Adrenal gland (tissue), 12 donors: Measurements from ENCODE around the gene RMND5A. TPM values are rescaled to one million over a fixed set of nuclear protein-coding genes. Genes with fewer than 3 reads are reported as not detected.

Source experiments
- DNase-seq, 7 donors: peaks; one replicate each; pipeline ENCODE4 v3.0.0-alpha.2; 2019 to 2020
- H3K27ac ChIP-seq, 5 donors: fragments of 200-600 bp; sonication (generic) in 4 of 5; 1 replicate in 3 of 5; 2 replicates in 2 of 5; pipeline versions ENCODE4 v1.5.1 to v1.8.0; 2016 to 2020; ENCODE audit warnings: mild to moderate bottlenecking in 1 of 5
- H3K27me3 ChIP-seq: fragments of 200-600 bp; 2 replicates; pipeline ENCODE4 v1.8.0; 2021
- H3K36me3 ChIP-seq, 2 donors: fragments of 200-600 bp; replicated peaks in 1 of 2; 1 replicate in 1 of 2; 2 replicates in 1 of 2; pipeline versions ENCODE4 v1.5.1 to v1.8.0; 2018 to 2022
- H3K4me1 ChIP-seq, 2 donors: fragments of 200-600 bp; replicated peaks in 1 of 2; 1 replicate in 1 of 2; 2 replicates in 1 of 2; pipeline versions ENCODE4 v1.5.1 to v1.8.0; 2018 to 2021
- H3K4me3 ChIP-seq, 4 donors: fragments of 200-600 bp; sonication (generic) in 3 of 4; one replicate each; pipeline ENCODE4 v1.5.1; 2016 to 2018
- H3K9me3 ChIP-seq, 3 donors: fragments of 200-600 bp; sonication (generic) in 1 of 3; replicated peaks in 1 of 3; 1 replicate in 2 of 3; 2 replicates in 1 of 3; pipeline versions ENCODE4 v1.5.1 to v1.8.0; 2016 to 2021
- CTCF ChIP-seq, 6 experiments: fragments of 450-650 bp in 4 of 6; fragments of 200-600 bp in 2 of 6; sonication (generic) in 1 of 6; IDR thresholded peaks; 1 replicate in 5 of 6; 2 replicates in 1 of 6; pipeline versions ENCODE4 v1.5.1 to v1.8.0; 2016 to 2021; ENCODE audit warnings: antibody characterized with exemption in 6 of 6, mild to moderate bottlenecking in 2 of 6, moderate library complexity in 1 of 6
- POLR2A ChIP-seq, 2 donors: fragments of 450-650 bp; IDR thresholded peaks; one replicate each; pipeline ENCODE4 v1.6.1; 2017; ENCODE audit warnings: antibody characterized with exemption in 2 of 2, mild to moderate bottlenecking in 2 of 2, moderate library complexity in 1 of 2
- WGBS, 4 donors: extraction: QIAGEN DNeasy Blood & Tissue Kit in 2 of 4; methylation state at CpG; one replicate each; pipeline versions ENCODE4 v1.1.5 to v1.1.7; 2013 to 2017; 5-methylcytosine and 5-hydroxymethylcytosine counted together
- intact Hi-C, 2 donors: fragments of 100-400 bp; cut with DNase I; formaldehyde crosslinking; loops; one replicate each; pipeline versions ENCODE4 v1.14.1 to v1.15.0; 2022 to 2023
- polyA plus RNA-seq, 3 donors: library from polyadenylated mRNA; stranded (reverse); fragments of 200-250 nt in 2 of 3; fragments of 350-450 nt in 1 of 3; fragmentation: Illumina TruSeq in 1 of 3; extraction: RNeasy Lipid Tissue Mini Kit (QIAGEN cat#74804) in 1 of 3; gene quantifications; one replicate each; pipeline ENCODE4 v1.2.3, GENCODE V29; 2013 to 2014
- total RNA-seq, 9 donors: library from RNA; depleted of rRNA in 4 of 9; stranded (reverse); fragments of >200 nt in 4 of 9; fragments of 120-200 nt in 1 of 9; fragmentation: NEBNext Ultra II Directional in 1 of 9; extraction: Animal tissue kit (Norgen Biotek cat#: 25700) in 1 of 9; gene quantifications; one replicate each; pipeline versions ENCODE4 v1.1.0 to v1.2.4, GENCODE V29; 2013 to 2023
- donor health status: healthy with polysubstance abuse.
- donor health status: Bipolar disorder and iron deficiency.
- donor health status: DM: yes; HTN: yes; CAD: no.
- donor health status: DM: no; HTN: no; CAD: no.
- donor health status: DM: no; HTN: no; CAD: no.
- donor health status: DM: yes; HTN: yes; CAD: no.

RMND5A gene
- total and polyA plus RNA-seq, 12 donors: 8.2 to 45.9 (median 34.1) TPM

- H3K36me3 ChIP-seq: no peaks in the 10 kb centered on the region
- no peak overlapping the region for H3K4me3 ChIP-seq
- intact Hi-C loops: no loop called here
- H3K27me3 ChIP-seq: no peaks in the 10 kb centered on the region
- no peak for TF ChIP-seq POLR2A (IDR thresholded peaks at IDR 0.05)
- no peak for TF ChIP-seq CTCF (IDR thresholded peaks at IDR 0.05)
- H3K27ac ChIP-seq: no peak overlapping the region
- no peak for DNase-seq
- no peaks in the 10 kb centered on the region for H3K9me3 ChIP-seq
- peaks cover 10 to 13% of the 10 kb centered on the region in 2 donors for H3K4me1 ChIP-seq
- WGBS, 4 donors: 94 to 100% (median 98%) methylated on average over 1 of the region's 1 CpG
Observed at GRCh38 chr2:86673011-86673410, 47.1 kb upstream of the RMND5A start.

DNA sequence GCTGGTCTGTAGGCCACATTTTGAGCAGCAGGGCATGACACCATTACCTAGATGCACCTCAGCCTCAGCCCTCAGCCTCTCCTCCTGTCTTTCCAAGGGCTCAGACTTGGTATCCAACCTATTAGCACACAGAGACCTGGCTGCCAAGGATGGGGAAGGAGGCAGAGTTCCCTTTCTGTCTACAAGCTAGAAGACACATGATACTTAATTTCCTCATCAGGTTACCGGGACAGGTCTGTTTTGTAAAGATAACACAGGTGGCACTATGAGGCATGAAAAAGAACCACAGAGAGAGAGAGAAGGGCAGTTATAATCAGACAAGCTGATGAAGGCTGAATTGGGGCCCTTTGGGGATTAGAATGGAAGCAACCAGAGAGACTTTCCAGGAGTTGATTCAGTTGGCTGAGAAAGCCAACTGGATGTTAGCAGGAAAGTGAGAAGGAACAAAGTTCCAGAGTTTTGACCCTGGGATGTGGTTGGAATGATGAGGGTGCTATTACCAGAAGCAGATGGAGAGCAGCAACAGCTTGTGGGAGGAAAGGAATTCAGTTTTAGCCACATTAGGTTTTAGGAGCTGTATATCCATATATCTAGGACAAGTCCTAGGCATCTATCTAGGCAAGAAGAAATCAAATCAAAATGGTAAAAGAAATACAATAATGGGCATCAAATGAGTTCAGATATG is 46.0 kb upstream of the RMND5A start:
- peaks cover 10 to 13% of the 10 kb centered on the region in 2 donors for H3K4me1 ChIP-seq

GRCh38 chr2:86675104-86675503 is 45.0 kb upstream of the RMND5A start:
- H3K27ac ChIP-seq: no peak overlapping the region
- intact Hi-C loops: no loop called here

More for the DNA sequence above, 46.0 kb upstream of the RMND5A start:
- 94 to 100% (median 99%) methylated on average over 1 of the region's 1 CpG for WGBS, 4 donors
- H3K9me3 ChIP-seq: no peaks in the 10 kb centered on the region
- no peak overlapping the region for H3K4me3 ChIP-seq
- no peaks in the 10 kb centered on the region for H3K36me3 ChIP-seq
- DNase-seq: no peak
- TF ChIP-seq CTCF (IDR thresholded peaks at IDR 0.05) (no peak), POLR2A (IDR thresholded peaks at IDR 0.05) (no peak)
- no peak overlapping the region for H3K27ac ChIP-seq
- H3K27me3 ChIP-seq: no peaks in the 10 kb centered on the region
- intact Hi-C loops: no loop called here

GRCh38 chr2:86675511-86676015 is 44.5 kb upstream of the RMND5A start:
- Histone ChIP-seq H3K9me3 (no peaks in the 10 kb centered on the region), H3K27ac (no peak overlapping the region), H3K4me1 (peaks cover 10 to 13% of the 10 kb centered on the region in 2 donors), H3K36me3 (no peaks in the 10 kb centered on the region), H3K4me3 (no peak overlapping the region), H3K27me3 (no peaks in the 10 kb centered on the region)
- TF ChIP-seq CTCF (IDR thresholded peaks at IDR 0.05) (no peak), POLR2A (IDR thresholded peaks at IDR 0.05) (no peak)
- no peak for DNase-seq
- intact Hi-C loops: no loop called here
- 82 to 94% (median 89%) methylated on average over 3 of the region's 3 CpGs for WGBS, 4 donors

More at GRCh38 chr2:86675104-86675503, 45.0 kb upstream of the RMND5A start:
- TF ChIP-seq CTCF (IDR thresholded peaks at IDR 0.05): no peak
- Histone ChIP-seq H3K27me3 (no peaks in the 10 kb centered on the region), H3K9me3 (no peaks in the 10 kb centered on the region), H3K4me1 (peaks cover 10 to 13% of the 10 kb centered on the region in 2 donors), H3K36me3 (no peaks in the 10 kb centered on the region), H3K4me3 (no peak overlapping the region)
- WGBS, 4 donors: 69 to 85% (median 74%) methylated on average over 2 of the region's 2 CpGs
- DNase-seq: no peak
